DMS114 treated with DMSO at 0.1 percent for 48 hours (cell line): ENCODE data around the gene TRIP4.
"Not testable (repeated sequence)": the region's sequence is repeated elsewhere in the genome, so short reads cannot be mapped to it uniquely, and the experiment has no call there.

ENCODE experiments used
- DNase-seq: peaks from one replicate; lab custom pipeline; 2025; ENCODE audit not compliant: unreplicated experiment; lab: John Stamatoyannopoulos, UW

TRIP4 gene

GRCh38 chr15:64483749-64484148 lies 96.1 kb downstream of the TRIP4 start:
- no peak for DNase-seq

DNA sequence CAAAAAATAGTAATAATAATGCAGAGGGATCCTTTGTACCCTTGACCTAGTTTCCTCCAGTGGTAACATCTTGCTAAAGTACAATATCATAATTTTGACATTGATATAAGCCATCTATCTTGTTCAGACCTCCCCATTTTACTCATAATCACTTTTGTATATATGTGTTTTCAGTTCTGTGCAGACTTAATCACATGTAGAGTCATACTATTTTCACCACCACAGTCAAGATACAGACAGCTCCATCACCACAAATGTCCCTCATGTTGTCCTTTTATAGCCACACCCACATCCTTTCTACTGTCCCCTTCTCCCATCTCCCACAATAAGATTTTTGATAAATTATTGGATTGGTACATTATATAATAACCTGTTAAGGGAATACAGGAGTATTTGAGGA lies 98.2 kb downstream of the TRIP4 start:
- DNase-seq = no peak

GRCh38 chr15:64490598-64491259 lies 103.1 kb downstream of the TRIP4 start:
- no peak for DNase-seq

GRCh38 chr15:64493641-64494040 lies 106.0 kb downstream of the TRIP4 start:
- no peak for DNase-seq

DNA sequence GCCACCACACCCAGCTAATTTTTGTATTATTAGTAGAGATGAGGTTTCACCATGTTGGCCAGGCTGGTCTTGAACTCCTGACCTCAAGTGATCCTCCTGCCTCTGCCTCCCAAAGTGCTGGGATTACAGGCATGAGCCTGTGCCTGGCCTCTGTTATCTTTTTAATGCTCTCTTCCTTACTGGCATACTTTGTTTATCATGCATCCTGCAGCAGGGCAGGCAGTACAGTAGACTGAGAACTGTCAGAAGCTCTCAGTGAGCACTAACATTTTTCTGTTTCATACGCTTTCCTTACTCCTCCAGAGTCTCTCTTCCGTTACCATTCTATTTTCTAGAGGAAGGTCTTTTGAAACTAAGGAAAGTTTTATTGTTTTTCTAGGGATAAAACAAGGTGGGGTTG lies 108.3 kb downstream of the TRIP4 start:
- DNase-seq = not testable (repeated sequence)

GRCh38 chr15:64500695-64501395 lies 113.2 kb downstream of the TRIP4 start:
- no peak for DNase-seq

GRCh38 chr15:64501396-64501715 lies 113.7 kb downstream of the TRIP4 start:
- DNase-seq = no peak

DNA sequence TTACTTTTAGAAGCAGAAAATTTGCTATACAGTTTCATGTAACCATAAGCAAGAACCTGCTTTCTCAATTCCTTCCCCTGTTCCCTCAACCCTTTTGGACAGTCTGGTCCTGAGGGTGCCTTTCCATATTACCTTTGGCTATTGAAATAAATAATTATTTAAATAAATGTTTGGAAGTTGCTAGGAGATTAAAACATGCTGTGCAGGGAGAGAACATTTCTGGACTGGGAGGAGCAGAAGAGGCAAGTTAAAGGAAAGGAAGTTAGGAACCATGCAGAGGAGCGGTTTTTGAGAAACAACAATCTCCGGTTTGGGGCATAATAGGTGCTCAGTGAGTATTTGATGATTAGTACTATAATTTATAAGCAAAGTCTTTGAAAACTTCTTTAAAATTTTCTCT lies 114.5 kb downstream of the TRIP4 start:
- DNase-seq = no peak

- no peak for DNase-seq
Measured at GRCh38 chr15:64502551-64502950, 114.9 kb downstream of the TRIP4 start.

DNA sequence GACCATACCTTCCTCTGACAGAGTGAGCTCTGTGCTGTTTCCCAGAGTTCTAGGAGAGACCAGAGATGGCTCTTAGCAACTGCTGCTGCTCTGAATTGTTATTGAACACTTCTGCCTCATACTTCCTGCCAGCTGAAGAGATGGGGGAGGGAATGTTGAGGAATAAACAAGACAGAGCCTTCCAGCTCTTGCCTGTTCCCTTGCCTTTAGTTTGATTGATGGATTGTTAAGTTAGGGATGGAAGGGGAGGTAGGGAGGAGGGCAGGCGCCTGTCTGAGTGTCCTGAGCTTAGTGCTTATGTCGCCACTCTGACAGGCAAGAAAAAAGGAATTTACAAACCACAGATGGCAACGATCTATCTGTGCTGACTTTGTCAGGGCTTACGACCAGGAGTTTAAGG lies 115.6 kb downstream of the TRIP4 start:
- no peak for DNase-seq

DNA sequence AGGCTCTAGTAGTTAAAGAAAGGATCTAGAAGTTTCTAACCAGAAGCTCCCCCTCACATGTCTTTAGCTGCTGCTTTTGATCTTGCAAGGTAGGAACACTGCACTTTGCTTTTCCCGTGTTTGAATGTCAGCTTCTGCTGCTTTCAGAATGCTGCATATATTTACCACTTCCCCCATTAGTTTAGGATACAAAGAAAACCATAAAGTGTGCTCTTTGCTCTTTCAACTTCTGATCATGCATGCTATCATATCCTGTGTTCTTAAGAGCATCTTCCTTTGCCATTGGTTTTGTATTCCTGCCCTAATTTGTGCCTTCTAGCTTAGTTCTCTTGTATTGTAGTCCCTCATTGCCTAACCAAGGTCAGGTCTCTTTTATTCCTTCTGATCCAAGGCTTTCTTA lies 116.0 kb downstream of the TRIP4 start:
- no peak for DNase-seq
